Panc1 (cell line): ENCODE data around the gene TMEM121B. TPM values are rescaled to one million over a fixed set of nuclear protein-coding genes. Genes with fewer than 3 reads are reported as not detected.

Experiments used
- ATAC-seq: fragments of 200-7000 bp; cut with Tn5 transposase; 2 replicates; pipeline ENCODE4 v1.9.1; 2020; ENCODE audit warnings: mild to moderate bottlenecking, moderate library complexity
- BruUV-seq: library from RNA; stranded (reverse); fragments of 400-500 nt; replicated peaks from 2 replicates; lab custom pipeline; 2021; lab: Mats Ljungman, UMichigan
- CTCF ChIA-PET: fragments of 300-600 bp; sonication (Branson Sonifier 250); formaldehyde crosslinking; loops from one replicate; lab custom pipeline; 2022; ENCODE audit warnings: antibody characterized with exemption; lab: Charles Lee
- POLR2A ChIA-PET: fragments of 300-600 bp; sonication (Branson Sonifier 250); formaldehyde crosslinking; loops from one replicate; lab custom pipeline; 2022; ENCODE audit warnings: antibody characterized with exemption; lab: Charles Lee
- DNase-seq: peaks from one replicate; pipeline ENCODE4 v3.0.0-alpha.2; 2010; ENCODE audit warnings: low read depth, low spot score
- H3K27ac ChIP-seq: 2 replicates; pipeline ENCODE4 v1.5.1; 2011; ENCODE audit warnings: mild to moderate bottlenecking, low read length, inconsistent platforms
- H3K27me3 ChIP-seq: fragments of 200-500 bp; sonication (Bioruptor generic); 2 replicates; pipeline ENCODE4 v1.6.0; 2014; ENCODE audit warnings: low read length, inconsistent platforms; ENCODE audit not compliant: control insufficient read depth, insufficient read depth
- H3K36me3 ChIP-seq: fragments of 200-500 bp; sonication (Bioruptor generic); 2 replicates; pipeline ENCODE4 v1.5.1; 2014; ENCODE audit warnings: inconsistent platforms, mild to moderate bottlenecking, low read length, moderate library complexity; ENCODE audit not compliant: control insufficient read depth, insufficient read depth
- H3K4me1 ChIP-seq: 2 replicates; pipeline ENCODE4 v1.5.1; 2011; ENCODE audit warnings: inconsistent platforms, mild to moderate bottlenecking, low read length, moderate library complexity; ENCODE audit not compliant: control insufficient read depth, insufficient read depth
- H3K4me3 ChIP-seq, 2 experiments: 2 replicates each; pipeline ENCODE4 v1.5.1; 2011 to 2012; ENCODE audit warnings: low read depth in 2 of 2, low read length in 2 of 2, mild to moderate bottlenecking in 2 of 2, inconsistent platforms in 1 of 2, moderate library complexity in 1 of 2
- H3K9me3 ChIP-seq: fragments of 200-500 bp; sonication (Bioruptor generic); 2 replicates; pipeline ENCODE4 v1.5.1; 2014; ENCODE audit warnings: low read depth, mild to moderate bottlenecking, inconsistent platforms, low read length, moderate library complexity; ENCODE audit not compliant: control insufficient read depth, insufficient read depth
- POLR2AphosphoS5 ChIP-seq: IDR thresholded peaks from 2 replicates; pipeline ENCODE4 v1.6.1; 2012; ENCODE audit warnings: mild to moderate bottlenecking, low read depth, low read length, moderate library complexity
- SIN3A ChIP-seq: IDR thresholded peaks from 2 replicates; pipeline ENCODE4 v1.6.1; 2012; ENCODE audit warnings: low read depth, mild to moderate bottlenecking, low read length, moderate library complexity, borderline replicate concordance; ENCODE audit not compliant: insufficient read depth
- TCF7L2 ChIP-seq: IDR thresholded peaks from 2 replicates; pipeline ENCODE4 v1.6.1; 2011; ENCODE audit warnings: mild to moderate bottlenecking, low read depth, low read length, inconsistent platforms
- in situ Hi-C: cut with HindIII; loops from 2 replicates; pipeline ENCODE4 v1.10.0; 2016; ENCODE audit warnings: low sequenced_read_pairs, low pct_unique_long_range_greater_than_20kb
- intact Hi-C: fragments of 100-400 bp; cut with micrococcal nuclease; formaldehyde crosslinking; loops from one replicate; pipeline ENCODE4 v1.10.0; 2022; ENCODE audit not compliant: unreplicated experiment
- total RNA-seq: library from RNA; stranded (reverse); gene quantifications from one replicate; pipeline ENCODE4 v1.2.1, GENCODE V29; 2021; ENCODE audit not compliant: unreplicated experiment
- TF ChIP-seq, protein P1 (sequence below): fragments of 450-650 bp; IDR thresholded peaks from 2 replicates; pipeline ENCODE4 v1.5.1; 2017; ENCODE audit warnings: mild to moderate bottlenecking
- TF ChIP-seq, protein P2 (sequence below), 2 experiments: IDR thresholded peaks; 2 replicates each; pipeline ENCODE4 v1.6.1; 2011 to 2012; ENCODE audit warnings: low read depth in 2 of 2, control low read depth in 1 of 2, low read length in 1 of 2, mild to moderate bottlenecking in 1 of 2, moderate library complexity in 1 of 2; ENCODE audit not compliant: insufficient read depth in 1 of 2

The TMEM121B gene
- total RNA-seq, 1 experiment from 2014 or later: 0.44 TPM

DNA sequence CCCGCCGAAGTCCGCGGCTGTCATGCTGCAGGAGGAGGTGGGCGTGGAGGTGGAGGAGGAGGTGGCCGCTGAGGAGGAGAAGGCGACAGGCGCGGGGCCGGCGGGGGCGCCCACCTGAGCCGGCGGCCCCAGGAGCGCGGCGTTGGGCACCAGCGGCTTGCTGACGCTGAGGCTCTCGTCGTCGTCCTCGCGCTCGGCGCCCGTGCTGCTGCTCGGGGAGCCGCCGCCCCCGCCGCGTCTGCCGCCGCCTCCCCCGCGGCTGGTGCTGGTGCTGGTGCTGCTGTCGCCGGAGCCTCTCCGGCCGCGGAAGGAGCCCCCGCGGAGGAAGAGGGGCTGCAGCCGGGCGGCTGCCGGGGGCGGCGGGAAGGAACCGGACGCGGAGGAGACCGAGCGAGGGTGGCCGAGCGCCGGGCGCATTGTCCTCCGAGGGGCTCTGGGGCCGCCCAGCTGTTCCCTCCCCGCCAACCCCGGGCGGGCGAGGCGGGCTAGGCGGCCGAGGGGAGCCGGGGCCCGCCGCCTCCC is 388 bp downstream of the TMEM121B start:
- peak overlapping the region; percentile 34 to 42 for H3K4me3 ChIP-seq
- no TSS peak for BruUV-seq
- no peaks in the 10 kb centered on the region for H3K36me3 ChIP-seq
- ATAC-seq: peak; percentile 78
- TF ChIP-seq SIN3A: 0 out of 2 replicates have a peak, but pooled peaks have one; percentile 15
- TF ChIP-seq POLR2AphosphoS5: no peak
- TF ChIP-seq TCF7L2: no peak
- TF ChIP-seq, protein P1, sequence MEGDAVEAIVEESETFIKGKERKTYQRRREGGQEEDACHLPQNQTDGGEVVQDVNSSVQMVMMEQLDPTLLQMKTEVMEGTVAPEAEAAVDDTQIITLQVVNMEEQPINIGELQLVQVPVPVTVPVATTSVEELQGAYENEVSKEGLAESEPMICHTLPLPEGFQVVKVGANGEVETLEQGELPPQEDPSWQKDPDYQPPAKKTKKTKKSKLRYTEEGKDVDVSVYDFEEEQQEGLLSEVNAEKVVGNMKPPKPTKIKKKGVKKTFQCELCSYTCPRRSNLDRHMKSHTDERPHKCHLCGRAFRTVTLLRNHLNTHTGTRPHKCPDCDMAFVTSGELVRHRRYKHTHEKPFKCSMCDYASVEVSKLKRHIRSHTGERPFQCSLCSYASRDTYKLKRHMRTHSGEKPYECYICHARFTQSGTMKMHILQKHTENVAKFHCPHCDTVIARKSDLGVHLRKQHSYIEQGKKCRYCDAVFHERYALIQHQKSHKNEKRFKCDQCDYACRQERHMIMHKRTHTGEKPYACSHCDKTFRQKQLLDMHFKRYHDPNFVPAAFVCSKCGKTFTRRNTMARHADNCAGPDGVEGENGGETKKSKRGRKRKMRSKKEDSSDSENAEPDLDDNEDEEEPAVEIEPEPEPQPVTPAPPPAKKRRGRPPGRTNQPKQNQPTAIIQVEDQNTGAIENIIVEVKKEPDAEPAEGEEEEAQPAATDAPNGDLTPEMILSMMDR: no peak
- TF ChIP-seq, protein P2, sequence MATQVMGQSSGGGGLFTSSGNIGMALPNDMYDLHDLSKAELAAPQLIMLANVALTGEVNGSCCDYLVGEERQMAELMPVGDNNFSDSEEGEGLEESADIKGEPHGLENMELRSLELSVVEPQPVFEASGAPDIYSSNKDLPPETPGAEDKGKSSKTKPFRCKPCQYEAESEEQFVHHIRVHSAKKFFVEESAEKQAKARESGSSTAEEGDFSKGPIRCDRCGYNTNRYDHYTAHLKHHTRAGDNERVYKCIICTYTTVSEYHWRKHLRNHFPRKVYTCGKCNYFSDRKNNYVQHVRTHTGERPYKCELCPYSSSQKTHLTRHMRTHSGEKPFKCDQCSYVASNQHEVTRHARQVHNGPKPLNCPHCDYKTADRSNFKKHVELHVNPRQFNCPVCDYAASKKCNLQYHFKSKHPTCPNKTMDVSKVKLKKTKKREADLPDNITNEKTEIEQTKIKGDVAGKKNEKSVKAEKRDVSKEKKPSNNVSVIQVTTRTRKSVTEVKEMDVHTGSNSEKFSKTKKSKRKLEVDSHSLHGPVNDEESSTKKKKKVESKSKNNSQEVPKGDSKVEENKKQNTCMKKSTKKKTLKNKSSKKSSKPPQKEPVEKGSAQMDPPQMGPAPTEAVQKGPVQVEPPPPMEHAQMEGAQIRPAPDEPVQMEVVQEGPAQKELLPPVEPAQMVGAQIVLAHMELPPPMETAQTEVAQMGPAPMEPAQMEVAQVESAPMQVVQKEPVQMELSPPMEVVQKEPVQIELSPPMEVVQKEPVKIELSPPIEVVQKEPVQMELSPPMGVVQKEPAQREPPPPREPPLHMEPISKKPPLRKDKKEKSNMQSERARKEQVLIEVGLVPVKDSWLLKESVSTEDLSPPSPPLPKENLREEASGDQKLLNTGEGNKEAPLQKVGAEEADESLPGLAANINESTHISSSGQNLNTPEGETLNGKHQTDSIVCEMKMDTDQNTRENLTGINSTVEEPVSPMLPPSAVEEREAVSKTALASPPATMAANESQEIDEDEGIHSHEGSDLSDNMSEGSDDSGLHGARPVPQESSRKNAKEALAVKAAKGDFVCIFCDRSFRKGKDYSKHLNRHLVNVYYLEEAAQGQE (IDR thresholded peaks at IDR 0.05; ENCODE audit: insufficient read depth in 1 of 2, low read depth in 2 of 2, low read length in 1 of 2): no peak
- intact Hi-C loops (no loop called here), in situ Hi-C loops (no loop called here)
- POLR2A ChIA-PET: no interaction called here
- no peaks in the 10 kb centered on the region for H3K4me1 ChIP-seq
- no peak for DNase-seq
- H3K27ac ChIP-seq: no peak overlapping the region
- CTCF ChIA-PET: no interaction called here
- no peaks in the 10 kb centered on the region for H3K27me3 ChIP-seq
- H3K9me3 ChIP-seq: no peaks in the 10 kb centered on the region

DNA sequence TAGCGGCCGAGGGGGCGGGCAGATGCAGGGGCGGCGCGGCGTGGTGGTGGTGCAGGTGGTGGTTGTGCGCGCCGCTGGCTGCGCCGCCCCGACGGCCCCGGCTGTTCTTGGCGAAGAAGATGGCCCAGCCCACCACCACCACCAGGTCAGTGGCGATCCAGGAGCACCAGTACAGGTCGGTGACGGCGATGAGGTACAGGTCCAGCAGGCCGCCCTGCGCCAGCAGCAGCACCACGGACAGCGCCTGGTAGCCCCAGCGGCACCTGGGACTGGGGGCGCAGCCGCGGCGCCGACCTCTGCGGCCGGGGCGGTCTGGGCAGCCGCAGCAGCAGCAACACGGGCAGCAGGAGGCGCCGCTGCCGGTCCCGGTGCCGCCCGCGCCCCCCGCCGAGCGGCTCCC is 879 bp downstream of the TMEM121B start:
- in situ Hi-C loops (no loop called here), intact Hi-C loops (no loop called here)
- CTCF ChIA-PET: no interaction called here
- BruUV-seq: no TSS peak
- Histone ChIP-seq H3K9me3 (no peaks in the 10 kb centered on the region), H3K4me3 (peak overlapping the region in 1 of 2 experiments; percentile 42; a peak in 1 of 4 replicates), H3K27ac (no peak overlapping the region), H3K36me3 (no peaks in the 10 kb centered on the region), H3K4me1 (no peaks in the 10 kb centered on the region), H3K27me3 (no peaks in the 10 kb centered on the region)
- DNase-seq (no peak), ATAC-seq (peak; percentile 59)
- TF ChIP-seq, protein P2 (IDR thresholded peaks at IDR 0.05; ENCODE audit: insufficient read depth in 1 of 2, low read depth in 2 of 2, low read length in 1 of 2): peak; percentile 86 to 97
- 0 out of 2 replicates have a peak, but pooled peaks have one; percentile 47 for TF ChIP-seq SIN3A
- TF ChIP-seq, protein P1: no peak
- POLR2A ChIA-PET: no interaction called here
